ENCODE results near the gene CEBPE. TPM values are rescaled to one million over a fixed set of nuclear protein-coding genes. Genes with fewer than 3 reads are reported as not detected.
A peak's percentile ranks its signal among the peaks of the same experiment; 100 is the strongest.

The CEBPE gene
- polyA plus RNA-seq, 1 of the 3 experiments (the other 2 are of a cell fraction): not detected

- no peak for DNase-seq
- no peaks in the 10 kb centered on the region for H3K9me2 ChIP-seq
- no peak overlapping the region for H3K4me3 ChIP-seq (ENCODE audit: low read depth in 2 of 2, low read length in 1 of 2)
- no peaks in the 10 kb centered on the region for H3K36me3 ChIP-seq (replicated peaks in 1 of 2; ENCODE audit: control insufficient read depth in 1 of 2, insufficient read depth in 2 of 2, low read length in 1 of 2)
- POLR2A ChIA-PET: no interaction called here
- WGBS (ENCODE audit: low lambda C conversion rate): 70% methylated on average over 13 of the region's 13 CpGs
- H3K9ac ChIP-seq: no peak overlapping the region
- no peak overlapping the region for H2AFZ ChIP-seq (ENCODE audit: low read depth)
- peaks cover 6% of the 10 kb centered on the region; the same call in 1 of the 2 replicates for H3K27me3 ChIP-seq (ENCODE audit: insufficient read depth)
- CTCF ChIA-PET: interaction anchor here (0.6 to 19.7 kb wide), 9 partner anchors 10 to 770 kb away, joined by 3 to 495 read pairs (median 3); partner anchors contain the start of genes ACIN1, C14orf119 and SLC7A8
- no peaks in the 10 kb centered on the region for H3K9me3 ChIP-seq
- TF ChIP-seq TEAD4 (IDR thresholded peaks at IDR 0.05; ENCODE audit: borderline replicate concordance, insufficient read depth) (no peak), PBX3 (IDR thresholded peaks at IDR 0.05) (no peak), RAD21 (IDR thresholded peaks at IDR 0.05; ENCODE audit: low read length) (no peak), FOSL2 (IDR thresholded peaks at IDR 0.05; ENCODE audit: borderline replicate concordance, low read depth) (no peak), GATA2 (CRISPR knock-in tag; IDR thresholded peaks at IDR 0.05) (no peak), MEF2A (IDR thresholded peaks at IDR 0.05; ENCODE audit: borderline replicate concordance, low read depth) (no peak)
- H3K4me2 ChIP-seq: no peak overlapping the region
- no peaks in the 10 kb centered on the region for H3F3A ChIP-seq (replicated peaks; ENCODE audit: insufficient read depth)
- no peaks in the 10 kb centered on the region; a peak in 2 of 4 replicates for H3K4me1 ChIP-seq (ENCODE audit: control insufficient read depth in 1 of 2, insufficient read depth in 2 of 2, low read depth in 1 of 2, low read length in 1 of 2)
- H3K79me2 ChIP-seq (ENCODE audit: insufficient read depth): no peaks in the 10 kb centered on the region
- H4K20me1 ChIP-seq (ENCODE audit: insufficient read depth): no peaks in the 10 kb centered on the region
- no peak overlapping the region for H3K27ac ChIP-seq (ENCODE audit: low read depth in 2 of 2, low read length in 1 of 2)
Observed at GRCh38 chr14:23124337-23124954, 5.4 kb upstream of the CEBPE start.

- CTCF ChIA-PET: interaction anchor here (0.9 to 19.7 kb wide), 4 partner anchors 9 to 60 kb away, joined by 4 to 495 read pairs (median 6); partner anchors contain the start of gene SLC7A8
- no peaks in the 10 kb centered on the region for H3K9me2 ChIP-seq
- H3K27me3 ChIP-seq (ENCODE audit: insufficient read depth): peaks cover 6% of the 10 kb centered on the region; the same call in 1 of the 2 replicates
- no peak overlapping the region for H3K27ac ChIP-seq (ENCODE audit: low read depth in 2 of 2, low read length in 1 of 2)
- H3K4me3 ChIP-seq (ENCODE audit: low read depth in 2 of 2, low read length in 1 of 2): no peak overlapping the region
- peak; percentile 57 for DNase-seq
- no peaks in the 10 kb centered on the region for H3K9me3 ChIP-seq
- H3K4me2 ChIP-seq: no peak overlapping the region
- no peak overlapping the region for H2AFZ ChIP-seq (ENCODE audit: low read depth)
- no peaks in the 10 kb centered on the region for H3F3A ChIP-seq (replicated peaks; ENCODE audit: insufficient read depth)
- no peaks in the 10 kb centered on the region for H4K20me1 ChIP-seq (ENCODE audit: insufficient read depth)
- 66% methylated on average over 3 of the region's 8 CpGs for WGBS (ENCODE audit: low lambda C conversion rate)
- POLR2A ChIA-PET: interaction anchor here (0.9 kb wide), 1 partner anchor 60 kb away, joined by 3 read pairs; the partner anchor contains the start of gene SLC7A8
- H3K79me2 ChIP-seq (ENCODE audit: insufficient read depth): no peaks in the 10 kb centered on the region
- H3K4me1 ChIP-seq (ENCODE audit: control insufficient read depth in 1 of 2, insufficient read depth in 2 of 2, low read depth in 1 of 2, low read length in 1 of 2): no peaks in the 10 kb centered on the region; a peak in 2 of 4 replicates
- H3K36me3 ChIP-seq (replicated peaks in 1 of 2; ENCODE audit: control insufficient read depth in 1 of 2, insufficient read depth in 2 of 2, low read length in 1 of 2): no peaks in the 10 kb centered on the region
- no peak overlapping the region for H3K9ac ChIP-seq
- no peak for TF ChIP-seq EZH2phosphoT487 (IDR thresholded peaks at IDR 0.05; ENCODE audit: borderline replicate concordance, low read depth)
- no peak for TF ChIP-seq REST (IDR thresholded peaks at IDR 0.05; ENCODE audit: low read depth, low read length)
- no peak for TF ChIP-seq USF2 (IDR thresholded peaks at IDR 0.05; ENCODE audit: borderline replicate concordance, low read depth, low read length)
- TF ChIP-seq MXI1 (IDR thresholded peaks at IDR 0.05; ENCODE audit: low read depth, low read length): no peak
- no peak for TF ChIP-seq ZBTB33 (IDR thresholded peaks at IDR 0.05; ENCODE audit: borderline replicate concordance, low read depth)
- no peak for TF ChIP-seq POLR2AphosphoS5 (IDR thresholded peaks at IDR 0.05; ENCODE audit: low read depth, low read length)
- TF ChIP-seq TCF12 (IDR thresholded peaks at IDR 0.05): no peak
- TF ChIP-seq FOSL2 (IDR thresholded peaks at IDR 0.05; ENCODE audit: borderline replicate concordance, low read depth): no peak
- no peak for TF ChIP-seq MEF2A (IDR thresholded peaks at IDR 0.05; ENCODE audit: borderline replicate concordance, low read depth)
- no peak for TF ChIP-seq EP300 (IDR thresholded peaks at IDR 0.05; ENCODE audit: borderline replicate concordance in 1 of 2, low read depth in 1 of 2, low read length in 1 of 2)
- TF ChIP-seq CTCF (IDR thresholded peaks at IDR 0.05): no peak
- TF ChIP-seq RAD21 (IDR thresholded peaks at IDR 0.05; ENCODE audit: low read length): no peak
- TF ChIP-seq YY1 (IDR thresholded peaks at IDR 0.05; ENCODE audit: low read depth): no peak
Observed at GRCh38 chr14:23123419-23123818, 4.4 kb upstream of the CEBPE start.

Data from SK-N-SH (cell line).